C4-2B (cell line): ENCODE results near the gene CTSF.

Experiments used
- CTCF ChIP-seq: fragments of 450-650 bp; conservative IDR thresholded peaks from 2 replicates; pipeline ENCODE4 v1.5.1; 2017; ENCODE audit warnings: mild to moderate bottlenecking
- ZFX ChIP-seq: fragments of 450-650 bp; IDR thresholded peaks from 2 replicates; pipeline ENCODE4 v1.6.1; 2017

DNA sequence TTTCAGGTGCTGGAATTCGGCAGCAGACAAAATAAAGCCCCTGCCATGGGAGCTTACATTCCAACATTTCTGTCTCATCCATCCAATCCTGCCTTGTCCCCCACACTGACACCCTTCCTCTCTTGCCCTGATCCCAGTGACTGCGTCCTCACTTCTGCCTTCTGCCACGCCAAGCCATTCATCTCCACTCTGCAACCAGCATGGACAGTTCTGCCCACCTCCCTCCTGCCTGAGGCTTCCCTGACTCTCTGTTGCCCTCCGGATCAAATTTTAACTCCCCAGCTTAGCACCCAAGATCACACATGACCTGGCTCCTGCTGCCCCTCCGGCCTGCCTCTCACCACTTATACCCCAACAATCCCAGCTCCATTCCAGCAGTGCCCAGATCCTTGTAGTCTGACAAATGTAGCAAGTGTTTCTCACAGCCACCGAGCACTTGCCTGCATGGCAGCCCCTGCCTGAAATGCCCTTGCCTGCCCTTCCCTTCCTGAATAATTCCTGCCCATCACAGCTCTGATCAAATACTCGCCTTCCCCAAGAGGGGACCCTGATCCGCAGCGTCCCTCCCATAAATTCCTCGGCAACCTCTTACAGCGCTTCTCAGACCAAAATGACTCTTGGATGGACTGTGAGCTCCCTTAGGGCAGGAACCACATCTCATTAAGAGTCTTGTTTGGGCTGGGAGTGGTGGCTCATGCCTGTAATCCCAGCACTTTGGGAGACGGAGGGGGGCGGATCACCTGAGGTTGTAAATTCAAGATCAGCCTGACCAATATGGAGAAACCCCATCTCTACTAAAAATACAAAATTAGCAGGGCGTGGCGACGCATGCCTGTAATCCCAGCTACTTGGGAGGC lies 19.4 kb downstream of the CTSF start:
- TF ChIP-seq CTCF: no peak
- no peak for TF ChIP-seq ZFX
